H9 (cell line): ENCODE data around the gene TMC6. TPM values are rescaled to one million over a fixed set of nuclear protein-coding genes. Genes with fewer than 3 reads are reported as not detected.

ENCODE experiments used
- DNase-seq: peaks from one replicate; pipeline ENCODE4 v3.0.0-alpha.2; 2017
- H2AFZ ChIP-seq: one replicate; pipeline ENCODE4 v1.6.1; 2013; ENCODE audit warnings: mild to moderate bottlenecking, low read length, control low read depth, moderate library complexity
- H2AK5ac ChIP-seq: 2 replicates; pipeline ENCODE4 v1.6.1; 2013; ENCODE audit warnings: low read length, control low read depth, mixed read lengths; ENCODE audit not compliant: insufficient read length
- H2BK120ac ChIP-seq: one replicate; pipeline ENCODE4 v1.6.1; 2013; ENCODE audit warnings: low read depth, mild to moderate bottlenecking, low read length, control low read depth, inconsistent platforms; ENCODE audit not compliant: poor library complexity, severe bottlenecking
- H2BK12ac ChIP-seq: 2 replicates; pipeline ENCODE4 v1.6.1; 2013; ENCODE audit warnings: low read length, control low read depth, mixed read lengths, low read depth; ENCODE audit not compliant: insufficient read length
- H2BK15ac ChIP-seq: 2 replicates; pipeline ENCODE4 v1.6.1; 2013; ENCODE audit warnings: low read depth, low read length, control low read depth
- H2BK20ac ChIP-seq: one replicate; pipeline ENCODE4 v1.6.1; 2013; ENCODE audit warnings: low read depth, mild to moderate bottlenecking, low read length, control low read depth, inconsistent platforms; ENCODE audit not compliant: poor library complexity, severe bottlenecking
- H2BK5ac ChIP-seq: 2 replicates; pipeline ENCODE4 v1.6.1; 2013; ENCODE audit warnings: low read length, control low read depth, mixed read lengths; ENCODE audit not compliant: insufficient read length
- H3K14ac ChIP-seq: 2 replicates; pipeline ENCODE4 v1.6.1; 2013; ENCODE audit warnings: low read length, control low read depth; ENCODE audit not compliant: insufficient read depth
- H3K18ac ChIP-seq: 2 replicates; pipeline ENCODE4 v1.6.1; 2013; ENCODE audit warnings: low read depth, mild to moderate bottlenecking, mixed read lengths, low read length, control low read depth; ENCODE audit not compliant: insufficient read length
- H3K23ac ChIP-seq: 2 replicates; pipeline ENCODE4 v1.6.1; 2013; ENCODE audit warnings: low read length, control low read depth, mixed read lengths, low read depth; ENCODE audit not compliant: insufficient read length
- H3K23me2 ChIP-seq: 2 replicates; pipeline ENCODE4 v1.6.1; 2013; ENCODE audit warnings: low read depth, mild to moderate bottlenecking, mixed read lengths, low read length, control low read depth; ENCODE audit not compliant: insufficient read length, poor library complexity, severe bottlenecking
- H3K27ac ChIP-seq: 2 replicates; pipeline ENCODE4 v1.5.1; 2013; ENCODE audit warnings: low read length, control low read depth, mixed read lengths, low read depth; ENCODE audit not compliant: insufficient read length
- H3K27me3 ChIP-seq: 2 replicates; pipeline ENCODE4 v1.6.1; 2013; ENCODE audit warnings: low read length, control low read depth, inconsistent platforms; ENCODE audit not compliant: insufficient read depth
- H3K4ac ChIP-seq: 2 replicates; pipeline ENCODE4 v1.6.1; 2013; ENCODE audit warnings: low read depth, mild to moderate bottlenecking, control low read depth, inconsistent platforms, low read length, moderate library complexity
- H3K4me1 ChIP-seq: 2 replicates; pipeline ENCODE4 v1.6.1; 2013; ENCODE audit warnings: low read length, control low read depth, inconsistent platforms; ENCODE audit not compliant: insufficient read depth
- H3K4me2 ChIP-seq: 2 replicates; pipeline ENCODE4 v1.6.1; 2013; ENCODE audit warnings: low read length, control low read depth, mixed read lengths; ENCODE audit not compliant: insufficient read length, insufficient read depth
- H3K56ac ChIP-seq: 2 replicates; pipeline ENCODE4 v1.6.1; 2013; ENCODE audit warnings: low read depth, mild to moderate bottlenecking, mixed read lengths, low read length, control low read depth; ENCODE audit not compliant: insufficient read length
- H3K79me1 ChIP-seq: 2 replicates; pipeline ENCODE4 v1.6.1; 2013; ENCODE audit warnings: low read depth, mild to moderate bottlenecking, moderate library complexity, low read length, control low read depth, inconsistent platforms; ENCODE audit not compliant: insufficient read depth, poor library complexity, severe bottlenecking
- H3K79me2 ChIP-seq: 2 replicates; pipeline ENCODE4 v1.6.1; 2013; ENCODE audit warnings: low read length, control low read depth, inconsistent platforms; ENCODE audit not compliant: insufficient read depth
- H3K9ac ChIP-seq: 2 replicates; pipeline ENCODE4 v1.6.1; 2013; ENCODE audit warnings: low read length, control low read depth, mixed read lengths; ENCODE audit not compliant: insufficient read length; ENCODE audit errors: extremely low read depth
- H3K9me3 ChIP-seq: one replicate; pipeline ENCODE4 v1.6.1; 2013; ENCODE audit warnings: low read depth, low read length, inconsistent platforms; ENCODE audit not compliant: control insufficient read depth
- H3T11ph ChIP-seq: one replicate; pipeline ENCODE4 v1.6.1; 2013; ENCODE audit warnings: mild to moderate bottlenecking, low read length, control low read depth, inconsistent platforms
- H4K20me1 ChIP-seq: one replicate; pipeline ENCODE4 v1.6.1; 2013; ENCODE audit not compliant: control insufficient read depth, insufficient read length, insufficient read depth
- H4K5ac ChIP-seq: 2 replicates; pipeline ENCODE4 v1.6.1; 2013; ENCODE audit warnings: low read depth, mild to moderate bottlenecking, mixed read lengths, low read length, control low read depth; ENCODE audit not compliant: insufficient read length
- H4K8ac ChIP-seq: replicated peaks from 2 replicates; pipeline ENCODE4 v1.6.1; 2013; ENCODE audit warnings: low read length, control low read depth, mixed read lengths, low read depth; ENCODE audit not compliant: insufficient read length
- H4K91ac ChIP-seq: 2 replicates; pipeline ENCODE4 v1.6.1; 2013; ENCODE audit warnings: low read depth, mild to moderate bottlenecking, moderate library complexity, mixed read lengths, low read length, control low read depth; ENCODE audit not compliant: insufficient read length
- H3K27ac Mint-ChIP-seq, 3 experiments: 2 replicates in 2 of 3; 3 replicates in 1 of 3; pipeline ENCODE4 v1.8.0; 2020 to 2021; ENCODE audit warnings: mixed read lengths in 3 of 3, mild to moderate bottlenecking in 1 of 3, moderate library complexity in 1 of 3
- H3K27me3 Mint-ChIP-seq: 2 replicates; pipeline ENCODE4 v1.8.0; 2021; ENCODE audit warnings: low read depth, mild to moderate bottlenecking, moderate library complexity, mixed read lengths
- H3K36me3 Mint-ChIP-seq, 3 experiments: 2 replicates in 2 of 3; 3 replicates in 1 of 3; pipeline ENCODE4 v1.8.0; 2020 to 2021; ENCODE audit warnings: low read depth in 3 of 3, mixed read lengths in 3 of 3; ENCODE audit not compliant: insufficient read depth in 1 of 3
- H3K4me1 Mint-ChIP-seq, 2 experiments: 2 replicates each; pipeline ENCODE4 v1.8.0; 2020; ENCODE audit warnings: mixed read lengths in 2 of 2
- H3K4me3 Mint-ChIP-seq, 2 experiments: 2 replicates in 1 of 2; 3 replicates in 1 of 2; pipeline ENCODE4 v1.8.0; 2020 to 2021; ENCODE audit warnings: mild to moderate bottlenecking in 2 of 2, mixed read lengths in 2 of 2, moderate library complexity in 1 of 2
- H3K9me3 Mint-ChIP-seq, 2 experiments: 2 replicates in 1 of 2; 3 replicates in 1 of 2; pipeline ENCODE4 v1.8.0; 2020; ENCODE audit warnings: mild to moderate bottlenecking in 2 of 2, mixed read lengths in 2 of 2, moderate library complexity in 1 of 2
- WGBS: extraction: QIAGEN DNeasy Blood & Tissue Kit; methylation state at CpG from one replicate; pipeline ENCODE4 v1.1.7; 2013; ENCODE audit warnings: missing lambda C conversion rate, low lambda C conversion rate, mixed read lengths; ENCODE audit not compliant: insufficient read length; ENCODE audit errors: extremely low coverage; 5-methylcytosine and 5-hydroxymethylcytosine counted together
- total RNA-seq: library from RNA; stranded (reverse); gene quantifications from 2 replicates; pipeline ENCODE4 v1.2.1, GENCODE V29; 2021
- TF ChIP-seq, protein P1 (sequence below): fragments of 200-600 bp; sonication (generic); conservative IDR thresholded peaks from 3 replicates; pipeline ENCODE4 v1.8.0; 2021; ENCODE audit warnings: antibody characterized with exemption, mild to moderate bottlenecking

The TMC6 gene
- total RNA-seq, 1 experiment from 2014 or later, result 86.8 TPM

DNA sequence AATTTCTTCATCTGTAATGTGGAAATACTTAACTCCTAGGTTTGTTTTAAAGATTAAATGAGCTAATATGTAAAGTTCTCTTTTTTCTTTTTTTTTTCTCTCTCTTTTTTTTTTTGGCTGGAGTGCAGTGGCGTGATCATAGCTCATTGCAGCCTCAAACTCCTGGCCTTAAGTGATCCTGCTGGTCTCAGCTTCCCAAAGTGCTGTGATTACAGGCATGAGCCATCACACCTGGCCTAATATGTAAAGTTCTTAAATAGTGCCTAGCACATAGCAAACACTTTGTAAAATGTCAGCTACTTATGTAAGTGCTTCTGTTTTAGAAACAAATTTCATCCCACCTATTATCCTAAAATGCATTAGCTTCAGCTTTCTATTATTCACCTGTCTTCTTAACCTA, 40.0 kb downstream of the TMC6 start:
- Histone ChIP-seq H2AFZ (no peak overlapping the region), H4K91ac (no peak overlapping the region), H3K79me2 (no peaks in the 10 kb centered on the region; the same call in 1 of the 2 replicates), H2BK15ac (no peak overlapping the region), H3K14ac (no peak overlapping the region), H4K8ac (no peak overlapping the region), H2BK5ac (no peak overlapping the region), H4K5ac (no peak overlapping the region), H2BK20ac (no peak overlapping the region), H2AK5ac (no peak overlapping the region), H3K23me2 (no peaks in the 10 kb centered on the region), H3K9ac (no peak overlapping the region), H3K18ac (no peak overlapping the region), H3K27me3 (no peaks in the 10 kb centered on the region), H3K9me3 (no peaks in the 10 kb centered on the region), H3K79me1 (no peaks in the 10 kb centered on the region), H2BK12ac (no peak overlapping the region), H2BK120ac (no peak overlapping the region), H3K4me1 (no peaks in the 10 kb centered on the region), H3K4ac (no peak overlapping the region), H3T11ph (no peak overlapping the region), H3K56ac (no peak overlapping the region), H3K23ac (no peak overlapping the region), H3K4me2 (no peak overlapping the region), H4K20me1 (no peaks in the 10 kb centered on the region), H3K27ac (no peak overlapping the region)
- no peaks in the 10 kb centered on the region for H3K9me3 Mint-ChIP-seq
- WGBS, result no CpG with 5 or more reads among the region's 1 CpG
- no peaks in the 10 kb centered on the region for H3K4me1 Mint-ChIP-seq
- H3K27ac Mint-ChIP-seq, result no peak overlapping the region
- H3K4me3 Mint-ChIP-seq, result no peak overlapping the region
- no peak for DNase-seq
- TF ChIP-seq, protein P1, sequence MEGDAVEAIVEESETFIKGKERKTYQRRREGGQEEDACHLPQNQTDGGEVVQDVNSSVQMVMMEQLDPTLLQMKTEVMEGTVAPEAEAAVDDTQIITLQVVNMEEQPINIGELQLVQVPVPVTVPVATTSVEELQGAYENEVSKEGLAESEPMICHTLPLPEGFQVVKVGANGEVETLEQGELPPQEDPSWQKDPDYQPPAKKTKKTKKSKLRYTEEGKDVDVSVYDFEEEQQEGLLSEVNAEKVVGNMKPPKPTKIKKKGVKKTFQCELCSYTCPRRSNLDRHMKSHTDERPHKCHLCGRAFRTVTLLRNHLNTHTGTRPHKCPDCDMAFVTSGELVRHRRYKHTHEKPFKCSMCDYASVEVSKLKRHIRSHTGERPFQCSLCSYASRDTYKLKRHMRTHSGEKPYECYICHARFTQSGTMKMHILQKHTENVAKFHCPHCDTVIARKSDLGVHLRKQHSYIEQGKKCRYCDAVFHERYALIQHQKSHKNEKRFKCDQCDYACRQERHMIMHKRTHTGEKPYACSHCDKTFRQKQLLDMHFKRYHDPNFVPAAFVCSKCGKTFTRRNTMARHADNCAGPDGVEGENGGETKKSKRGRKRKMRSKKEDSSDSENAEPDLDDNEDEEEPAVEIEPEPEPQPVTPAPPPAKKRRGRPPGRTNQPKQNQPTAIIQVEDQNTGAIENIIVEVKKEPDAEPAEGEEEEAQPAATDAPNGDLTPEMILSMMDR, result no peak
- H3K36me3 Mint-ChIP-seq, result peaks cover 32 to 62% (median 50%) of the 10 kb centered on the region in 3 experiments; a peak in 6 of 7 replicates
- no peaks in the 10 kb centered on the region for H3K27me3 Mint-ChIP-seq
